Cardiac fibroblast (primary cell): ENCODE results near the gene SIAH3.
A peak's percentile ranks its signal among the peaks of the same experiment; 100 is the strongest.

Source experiments
- DNase-seq, 2 donors: peaks; one replicate each; pipeline versions ENCODE4 v3.0.0 to v3.0.0-alpha.2; 2010; ENCODE audit warnings: low read depth in 2 of 2
- H3K4me3 ChIP-seq, 2 donors: replicated peaks in 1 of 2; 1 replicate in 1 of 2; 2 replicates in 1 of 2; pipeline ENCODE4 v1.5.1; 2011; ENCODE audit warnings: low read depth in 2 of 2, low read length in 2 of 2, mild to moderate bottlenecking in 2 of 2, moderate library complexity in 1 of 2
- CTCF ChIP-seq: IDR thresholded peaks from one replicate; pipeline ENCODE4 v1.5.1; 2011; ENCODE audit warnings: low read depth, mild to moderate bottlenecking, low read length, inconsistent platforms

The SIAH3 gene

DNA sequence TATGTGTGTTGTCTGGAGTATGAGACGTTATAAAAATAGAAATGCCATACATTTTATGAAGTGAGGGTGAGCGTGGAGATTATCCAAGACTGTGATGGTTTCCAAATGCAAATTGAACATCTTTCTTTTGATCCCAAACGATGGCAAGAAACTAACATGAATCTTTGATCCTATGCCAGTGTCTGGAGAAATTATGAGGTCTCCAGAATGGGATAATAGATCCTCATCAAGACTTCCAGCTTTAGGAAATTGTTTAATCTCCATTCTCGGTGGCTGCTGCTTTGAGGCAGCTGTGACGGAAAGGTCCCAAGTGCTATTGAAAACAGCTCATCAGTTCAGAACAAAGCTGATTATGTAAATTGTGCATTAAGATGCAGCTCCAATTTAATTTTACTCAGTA lies 118.6 kb downstream of the SIAH3 start:
- no peak for TF ChIP-seq CTCF
- H3K4me3 ChIP-seq = no peak overlapping the region
- DNase-seq = no peak

DNA sequence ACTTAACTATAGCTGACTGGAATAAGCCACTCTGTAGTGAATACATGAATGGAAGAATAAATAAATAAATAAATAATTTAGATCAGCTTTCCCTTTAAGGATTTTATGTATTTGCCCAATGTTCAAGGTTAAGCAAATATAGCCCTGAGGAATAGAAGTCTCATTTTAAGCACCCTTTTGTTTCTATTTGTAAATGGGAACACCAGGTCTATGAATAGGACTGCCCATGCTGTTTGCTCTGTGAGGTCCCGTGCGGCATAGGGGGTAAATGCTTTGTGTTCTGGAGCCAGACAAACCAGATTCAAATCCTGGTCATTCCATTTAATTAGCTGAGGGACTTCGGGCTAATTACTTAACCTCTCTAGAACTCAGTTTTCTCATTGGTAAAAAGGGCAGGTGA lies 120.1 kb downstream of the SIAH3 start:
- no peak overlapping the region for H3K4me3 ChIP-seq
- TF ChIP-seq CTCF = no peak
- DNase-seq = no peak

- TF ChIP-seq CTCF = peak; percentile 15
- no peak for DNase-seq
- H3K4me3 ChIP-seq = no peak overlapping the region
Measured at GRCh38 chr13:45728759-45729158, 122.8 kb downstream of the SIAH3 start.
